GM23338 (cell line): ENCODE measurements around the gene TOM1L2. TPM values are rescaled to one million over a fixed set of nuclear protein-coding genes. Genes with fewer than 3 reads are reported as not detected.

Source experiments
- ATAC-seq: fragments of 200-7000 bp; cut with Tn5 transposase; 3 replicates; pipeline ENCODE4 v1.9.1; 2020
- DNase-seq: peaks from one replicate; pipeline ENCODE4 v3.0.0-alpha.2; 2015; ENCODE audit warnings: low spot score
- H2AFZ ChIP-seq: fragments of 200-600 bp; sonication (generic); 2 replicates; pipeline ENCODE4 v1.8.0; 2016; ENCODE audit warnings: antibody characterized with exemption, mild to moderate bottlenecking, moderate library complexity
- H3F3A ChIP-seq: fragments of 200-600 bp; sonication (generic); replicated peaks from 2 replicates; pipeline ENCODE4 v1.8.0; 2017; ENCODE audit warnings: antibody characterized with exemption, mixed run types, low read depth
- H3K27ac ChIP-seq: fragments of 200-600 bp; sonication (generic); 2 replicates; pipeline ENCODE4 v1.6.1; 2016; ENCODE audit warnings: low read depth
- H3K27me3 ChIP-seq: fragments of 200-600 bp; sonication (generic); 2 replicates; pipeline ENCODE4 v1.8.0; 2016; ENCODE audit warnings: mild to moderate bottlenecking, mixed run types, moderate library complexity; ENCODE audit not compliant: insufficient read depth
- H3K36me3 ChIP-seq: fragments of 200-600 bp; sonication (generic); 2 replicates; pipeline ENCODE4 v1.8.0; 2016; ENCODE audit warnings: mild to moderate bottlenecking; ENCODE audit not compliant: insufficient read depth
- H3K4me1 ChIP-seq: fragments of 200-600 bp; sonication (generic); 2 replicates; pipeline ENCODE4 v1.8.0; 2016; ENCODE audit warnings: mild to moderate bottlenecking, moderate library complexity; ENCODE audit not compliant: insufficient read depth
- H3K4me2 ChIP-seq: fragments of 200-600 bp; sonication (generic); 2 replicates; pipeline ENCODE4 v1.7.1; 2017; ENCODE audit warnings: mixed run types
- H3K4me3 ChIP-seq: fragments of 200-600 bp; sonication (generic); 2 replicates; pipeline ENCODE4 v1.6.1; 2016; ENCODE audit warnings: mixed run types
- H3K79me2 ChIP-seq: fragments of 200-600 bp; sonication (generic); replicated peaks from 2 replicates; pipeline ENCODE4 v1.8.0; 2017; ENCODE audit warnings: mild to moderate bottlenecking; ENCODE audit not compliant: insufficient read depth
- H3K9me2 ChIP-seq: fragments of 200-600 bp; sonication (generic); 2 replicates; pipeline ENCODE4 v1.8.0; 2017; ENCODE audit not compliant: insufficient read depth
- H4K20me1 ChIP-seq: fragments of 200-600 bp; sonication (generic); replicated peaks from 2 replicates; pipeline ENCODE4 v1.8.0; 2017; ENCODE audit warnings: mild to moderate bottlenecking; ENCODE audit not compliant: insufficient read depth
- H3K27ac Mint-ChIP-seq: 2 replicates; pipeline ENCODE4 v1.8.0; 2020; ENCODE audit warnings: inconsistent platforms, mild to moderate bottlenecking, moderate library complexity, mixed read lengths
- H3K27me3 Mint-ChIP-seq: 3 replicates; pipeline ENCODE4 v1.8.0; 2022; ENCODE audit warnings: low read depth, mild to moderate bottlenecking, moderate library complexity, mixed read lengths, inconsistent platforms; ENCODE audit not compliant: insufficient read depth, poor library complexity
- H3K36me3 Mint-ChIP-seq: 3 replicates; pipeline ENCODE4 v1.8.0; 2021; ENCODE audit warnings: low read depth, mild to moderate bottlenecking, inconsistent platforms, moderate library complexity, mixed read lengths
- H3K4me1 Mint-ChIP-seq: 3 replicates; pipeline ENCODE4 v1.8.0; 2020; ENCODE audit warnings: mild to moderate bottlenecking, inconsistent platforms, mixed read lengths
- H3K4me3 Mint-ChIP-seq: 3 replicates; pipeline ENCODE4 v1.8.0; 2021; ENCODE audit warnings: moderate library complexity, mild to moderate bottlenecking, inconsistent platforms, mixed read lengths
- H3K9me3 Mint-ChIP-seq: 3 replicates; pipeline ENCODE4 v1.8.0; 2020; ENCODE audit warnings: moderate library complexity, mild to moderate bottlenecking, inconsistent platforms, mixed read lengths
- CREB1 ChIP-seq: fragments of 250-450 bp; sonication (Bioruptor Pico); IDR thresholded peaks from 2 replicates; pipeline ENCODE4 v1.5.0; 2020; ENCODE audit warnings: low read depth, mild to moderate bottlenecking, moderate library complexity
- EZH2 ChIP-seq: fragments of 200-600 bp; sonication (generic); IDR thresholded peaks from one replicate; pipeline ENCODE4 v1.8.0; 2017; ENCODE audit warnings: antibody characterized with exemption, mild to moderate bottlenecking, low read depth; ENCODE audit not compliant: unreplicated experiment
- EZH2phosphoT487 ChIP-seq: fragments of 200-600 bp; sonication (generic); IDR thresholded peaks from one replicate; pipeline ENCODE4 v1.8.1; 2018; ENCODE audit warnings: antibody characterized with exemption; ENCODE audit not compliant: unreplicated experiment
- JUNB ChIP-seq: IDR thresholded peaks from one replicate; pipeline ENCODE4 v1.6.1; 2016; ENCODE audit warnings: antibody characterized with exemption; ENCODE audit not compliant: unreplicated experiment
- NANOG ChIP-seq: IDR thresholded peaks from 2 replicates; pipeline ENCODE4 v1.6.1; 2016; ENCODE audit warnings: antibody characterized with exemption, borderline replicate concordance
- REST ChIP-seq: IDR thresholded peaks from one replicate; pipeline ENCODE4 v1.6.1; 2018; ENCODE audit warnings: antibody characterized with exemption; ENCODE audit not compliant: unreplicated experiment
- ZNF114 ChIP-seq: fragments of 250-450 bp; sonication (Bioruptor Pico); IDR thresholded peaks from 2 replicates; pipeline ENCODE4 v1.5.0; 2020; ENCODE audit warnings: mild to moderate bottlenecking, moderate library complexity
- ZNF331 ChIP-seq: fragments of 250-450 bp; sonication (Bioruptor Pico); IDR thresholded peaks from 2 replicates; pipeline ENCODE4 v1.5.0; 2020; ENCODE audit warnings: low read depth, mild to moderate bottlenecking, moderate library complexity
- polyA plus RNA-seq: library from polyadenylated mRNA; unstranded; fragments of >200 nt; fragmentation: Nextera tagmentation; extraction: Ambion mirVana; gene quantifications from 2 replicates; pipeline ENCODE4 v1.2.1, GENCODE V29; 2016
- total RNA-seq: library from RNA; depleted of rRNA; stranded (reverse); fragments of >200 nt; shearing (Covaris generic); gene quantifications from 2 replicates; pipeline ENCODE4 v1.2.3, GENCODE V29; 2014
- TF ChIP-seq, protein P1 (sequence below), 2 experiments: fragments of 200-600 bp in 1 of 2; sonication (generic) in 1 of 2; conservative IDR thresholded peaks; 2 replicates each; pipeline versions ENCODE4 v1.5.1 to v1.6.1; 2016 to 2017; ENCODE audit warnings: antibody characterized with exemption in 2 of 2, low read depth in 2 of 2, mild to moderate bottlenecking in 2 of 2, moderate library complexity in 1 of 2
- TF ChIP-seq, protein P2 (sequence below): IDR thresholded peaks from 2 replicates; pipeline ENCODE4 v1.6.1; 2016; ENCODE audit warnings: antibody characterized with exemption

Gene TOM1L2
- total and polyA plus RNA-seq, 2 experiments from 2014 or later = 3.3 TPM

- Mint-ChIP-seq H3K27me3 (peaks cover 17% of the 10 kb centered on the region), H3K9me3 (no peaks in the 10 kb centered on the region; the same call in 2 of the 3 replicates), H3K27ac (no peak overlapping the region), H3K4me1 (peaks cover 56% of the 10 kb centered on the region), H3K4me3 (no peak overlapping the region; the same call in 2 of the 3 replicates), H3K36me3 (no peaks in the 10 kb centered on the region)
- ATAC-seq = peak; percentile 29
- peak; percentile 41 for DNase-seq
- H3K4me1 ChIP-seq = peaks cover 32% of the 10 kb centered on the region
- peak overlapping the region; percentile 46 for H3K4me2 ChIP-seq
- TF ChIP-seq CREB1 (CRISPR knock-in tag) (no peak), ZNF114 (CRISPR knock-in tag) (no peak), REST (no peak)
- no peaks in the 10 kb centered on the region for H3K9me2 ChIP-seq
- H3K27ac ChIP-seq = no peak overlapping the region
- H3K27me3 ChIP-seq = no peaks in the 10 kb centered on the region
- no peaks in the 10 kb centered on the region for H4K20me1 ChIP-seq
- H2AFZ ChIP-seq = no peak overlapping the region
- H3K4me3 ChIP-seq = no peak overlapping the region
- H3K36me3 ChIP-seq = no peaks in the 10 kb centered on the region
- no peaks in the 10 kb centered on the region for H3F3A ChIP-seq
- no peaks in the 10 kb centered on the region for H3K79me2 ChIP-seq
Observed at GRCh38 chr17:17884391-17885357, 87.5 kb downstream of the TOM1L2 start.

GRCh38 chr17:17883801-17884200 is 88.4 kb downstream of the TOM1L2 start:
- ATAC-seq = no peak
- no peak overlapping the region for H3K4me3 Mint-ChIP-seq
- H3K27me3 ChIP-seq = no peaks in the 10 kb centered on the region
- no peak overlapping the region for H3K27ac Mint-ChIP-seq
- H3K4me1 ChIP-seq = peaks cover 32% of the 10 kb centered on the region
- H3K4me2 ChIP-seq = 0 out of 2 replicates have a peak overlapping the region, but pooled peaks have one; percentile 46
- H3K27ac ChIP-seq = no peak overlapping the region
- no peaks in the 10 kb centered on the region for H3K36me3 ChIP-seq
- no peaks in the 10 kb centered on the region for H3K9me2 ChIP-seq
- no peaks in the 10 kb centered on the region; the same call in 2 of the 3 replicates for H3K9me3 Mint-ChIP-seq
- no peak for DNase-seq
- H2AFZ ChIP-seq = no peak overlapping the region
- H3K4me1 Mint-ChIP-seq = peaks cover 50% of the 10 kb centered on the region
- H3K79me2 ChIP-seq = no peaks in the 10 kb centered on the region
- H4K20me1 ChIP-seq = no peaks in the 10 kb centered on the region
- no peaks in the 10 kb centered on the region for H3F3A ChIP-seq
- H3K36me3 Mint-ChIP-seq = no peaks in the 10 kb centered on the region
- H3K4me3 ChIP-seq = no peak overlapping the region
- H3K27me3 Mint-ChIP-seq = peaks cover 17% of the 10 kb centered on the region
- no peak for TF ChIP-seq REST
- TF ChIP-seq EZH2 = no peak
- no peak for TF ChIP-seq ZNF331 (CRISPR knock-in tag)
- no peak for TF ChIP-seq NANOG
- TF ChIP-seq, protein P1, sequence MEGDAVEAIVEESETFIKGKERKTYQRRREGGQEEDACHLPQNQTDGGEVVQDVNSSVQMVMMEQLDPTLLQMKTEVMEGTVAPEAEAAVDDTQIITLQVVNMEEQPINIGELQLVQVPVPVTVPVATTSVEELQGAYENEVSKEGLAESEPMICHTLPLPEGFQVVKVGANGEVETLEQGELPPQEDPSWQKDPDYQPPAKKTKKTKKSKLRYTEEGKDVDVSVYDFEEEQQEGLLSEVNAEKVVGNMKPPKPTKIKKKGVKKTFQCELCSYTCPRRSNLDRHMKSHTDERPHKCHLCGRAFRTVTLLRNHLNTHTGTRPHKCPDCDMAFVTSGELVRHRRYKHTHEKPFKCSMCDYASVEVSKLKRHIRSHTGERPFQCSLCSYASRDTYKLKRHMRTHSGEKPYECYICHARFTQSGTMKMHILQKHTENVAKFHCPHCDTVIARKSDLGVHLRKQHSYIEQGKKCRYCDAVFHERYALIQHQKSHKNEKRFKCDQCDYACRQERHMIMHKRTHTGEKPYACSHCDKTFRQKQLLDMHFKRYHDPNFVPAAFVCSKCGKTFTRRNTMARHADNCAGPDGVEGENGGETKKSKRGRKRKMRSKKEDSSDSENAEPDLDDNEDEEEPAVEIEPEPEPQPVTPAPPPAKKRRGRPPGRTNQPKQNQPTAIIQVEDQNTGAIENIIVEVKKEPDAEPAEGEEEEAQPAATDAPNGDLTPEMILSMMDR (conservative IDR thresholded peaks at IDR 0.05; ENCODE audit: low read depth in 2 of 2) = no peak
- no peak for TF ChIP-seq EZH2phosphoT487
- TF ChIP-seq, protein P2, sequence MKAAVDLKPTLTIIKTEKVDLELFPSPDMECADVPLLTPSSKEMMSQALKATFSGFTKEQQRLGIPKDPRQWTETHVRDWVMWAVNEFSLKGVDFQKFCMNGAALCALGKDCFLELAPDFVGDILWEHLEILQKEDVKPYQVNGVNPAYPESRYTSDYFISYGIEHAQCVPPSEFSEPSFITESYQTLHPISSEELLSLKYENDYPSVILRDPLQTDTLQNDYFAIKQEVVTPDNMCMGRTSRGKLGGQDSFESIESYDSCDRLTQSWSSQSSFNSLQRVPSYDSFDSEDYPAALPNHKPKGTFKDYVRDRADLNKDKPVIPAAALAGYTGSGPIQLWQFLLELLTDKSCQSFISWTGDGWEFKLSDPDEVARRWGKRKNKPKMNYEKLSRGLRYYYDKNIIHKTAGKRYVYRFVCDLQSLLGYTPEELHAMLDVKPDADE = no peak
- no peak for TF ChIP-seq CREB1 (CRISPR knock-in tag)
- TF ChIP-seq ZNF114 (CRISPR knock-in tag) = no peak
- no peak for TF ChIP-seq JUNB
